Gastroesophageal sphincter (tissue), 3 donors: ENCODE measurements around the gene BCKDHA.

Experiments used
- EP300 ChIP-seq: sonication (generic); formaldehyde crosslinking; IDR thresholded peaks from one replicate; pipeline ENCODE4 v1.6.1; 2017; ENCODE audit warnings: antibody characterized with exemption, mild to moderate bottlenecking
- POLR2A ChIP-seq, 2 donors: fragments of 450-650 bp; IDR thresholded peaks; one replicate each; pipeline ENCODE4 v1.6.1; 2017; ENCODE audit warnings: antibody characterized with exemption in 2 of 2, mild to moderate bottlenecking in 2 of 2, moderate library complexity in 1 of 2
- POLR2AphosphoS5 ChIP-seq: sonication (generic); formaldehyde crosslinking; IDR thresholded peaks from one replicate; pipeline ENCODE4 v1.6.1; 2017; ENCODE audit warnings: antibody characterized with exemption
- TF ChIP-seq, protein P1 (sequence below), 4 experiments: fragments of 200-600 bp in 2 of 4; fragments of 450-650 bp in 2 of 4; sonication (generic) in 1 of 4; IDR thresholded peaks; one replicate each; pipeline ENCODE4 v1.5.1; 2017 to 2019; ENCODE audit warnings: antibody characterized with exemption in 4 of 4, mild to moderate bottlenecking in 2 of 4, moderate library complexity in 2 of 4

DNA sequence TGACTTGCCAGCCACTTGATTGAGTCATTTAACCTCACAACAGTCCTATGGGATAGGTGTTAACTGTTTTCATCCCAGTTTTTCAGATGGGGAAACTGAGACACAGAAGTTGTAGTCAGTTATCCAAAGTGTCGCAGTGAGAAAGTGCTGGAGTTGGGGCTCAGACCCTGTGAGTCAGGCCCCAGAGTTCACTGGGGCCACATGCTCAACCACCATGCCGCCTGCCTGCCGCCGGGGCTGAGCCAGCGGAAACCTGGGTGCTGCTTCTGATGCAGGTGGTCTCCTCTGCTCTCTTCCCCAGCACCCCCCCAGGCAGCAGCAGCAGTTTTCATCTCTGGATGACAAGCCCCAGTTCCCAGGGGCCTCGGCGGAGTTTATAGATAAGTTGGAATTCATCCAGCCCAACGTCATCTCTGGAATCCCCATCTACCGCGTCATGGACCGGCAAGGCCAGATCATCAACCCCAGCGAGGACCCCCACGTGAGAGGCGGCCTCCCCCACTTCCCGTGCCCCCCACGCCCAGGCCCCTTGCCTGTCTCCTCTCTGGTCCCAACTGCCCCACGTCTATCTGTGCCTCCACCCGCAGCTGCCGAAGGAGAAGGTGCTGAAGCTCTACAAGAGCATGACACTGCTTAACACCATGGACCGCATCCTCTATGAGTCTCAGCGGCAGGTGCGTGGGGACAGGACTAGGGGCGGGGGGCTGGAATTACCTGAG lies 12.9 kb downstream of the BCKDHA start:
- TF ChIP-seq, protein P1, sequence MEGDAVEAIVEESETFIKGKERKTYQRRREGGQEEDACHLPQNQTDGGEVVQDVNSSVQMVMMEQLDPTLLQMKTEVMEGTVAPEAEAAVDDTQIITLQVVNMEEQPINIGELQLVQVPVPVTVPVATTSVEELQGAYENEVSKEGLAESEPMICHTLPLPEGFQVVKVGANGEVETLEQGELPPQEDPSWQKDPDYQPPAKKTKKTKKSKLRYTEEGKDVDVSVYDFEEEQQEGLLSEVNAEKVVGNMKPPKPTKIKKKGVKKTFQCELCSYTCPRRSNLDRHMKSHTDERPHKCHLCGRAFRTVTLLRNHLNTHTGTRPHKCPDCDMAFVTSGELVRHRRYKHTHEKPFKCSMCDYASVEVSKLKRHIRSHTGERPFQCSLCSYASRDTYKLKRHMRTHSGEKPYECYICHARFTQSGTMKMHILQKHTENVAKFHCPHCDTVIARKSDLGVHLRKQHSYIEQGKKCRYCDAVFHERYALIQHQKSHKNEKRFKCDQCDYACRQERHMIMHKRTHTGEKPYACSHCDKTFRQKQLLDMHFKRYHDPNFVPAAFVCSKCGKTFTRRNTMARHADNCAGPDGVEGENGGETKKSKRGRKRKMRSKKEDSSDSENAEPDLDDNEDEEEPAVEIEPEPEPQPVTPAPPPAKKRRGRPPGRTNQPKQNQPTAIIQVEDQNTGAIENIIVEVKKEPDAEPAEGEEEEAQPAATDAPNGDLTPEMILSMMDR (IDR thresholded peaks at IDR 0.05), result no peak
- no peak for TF ChIP-seq POLR2AphosphoS5
- no peak for TF ChIP-seq POLR2A (IDR thresholded peaks at IDR 0.05)
- TF ChIP-seq EP300, result no peak
